ENCODE measurements around the gene SORCS1.

Gene SORCS1

DNA sequence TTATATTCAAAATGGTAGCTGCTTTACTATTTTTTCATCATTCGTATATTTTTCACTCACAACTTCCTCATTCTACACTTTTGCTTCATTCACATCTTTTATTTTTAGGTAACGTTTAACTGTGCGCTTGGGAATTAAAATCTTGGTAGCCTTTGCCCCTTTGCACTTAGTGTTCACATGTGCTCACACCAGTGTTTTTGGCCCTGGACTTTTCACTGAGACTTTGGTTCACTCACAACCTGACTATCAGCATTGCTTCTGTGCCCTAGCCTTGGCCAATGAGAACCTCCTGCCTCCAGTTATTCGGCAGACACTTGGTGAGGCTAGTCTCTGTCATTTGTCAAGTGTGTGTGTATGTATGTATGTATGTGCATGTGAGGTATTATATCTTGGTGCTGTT, 596.9 kb downstream of the SORCS1 start:
- DNase-seq, result no peak

DNA sequence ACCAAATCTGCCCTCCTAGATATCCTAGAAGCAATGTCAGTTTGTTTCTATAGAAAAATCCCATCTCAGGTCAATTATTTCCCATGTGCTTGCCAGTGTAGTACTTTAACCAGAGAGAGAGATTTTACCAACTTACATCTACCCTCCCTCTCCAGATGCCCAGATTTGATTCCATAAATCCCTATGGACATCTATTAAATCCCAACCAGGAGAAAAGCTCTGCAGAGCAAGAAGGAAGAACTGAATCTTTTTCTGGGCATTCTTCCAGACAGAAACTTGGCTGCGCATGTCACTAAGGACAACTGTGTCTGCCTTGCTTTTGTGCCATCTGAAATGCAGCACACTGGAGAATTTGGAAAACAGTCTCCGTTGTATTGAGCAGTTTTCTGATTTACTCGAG, 597.6 kb downstream of the SORCS1 start:
- DNase-seq, result no peak

DNA sequence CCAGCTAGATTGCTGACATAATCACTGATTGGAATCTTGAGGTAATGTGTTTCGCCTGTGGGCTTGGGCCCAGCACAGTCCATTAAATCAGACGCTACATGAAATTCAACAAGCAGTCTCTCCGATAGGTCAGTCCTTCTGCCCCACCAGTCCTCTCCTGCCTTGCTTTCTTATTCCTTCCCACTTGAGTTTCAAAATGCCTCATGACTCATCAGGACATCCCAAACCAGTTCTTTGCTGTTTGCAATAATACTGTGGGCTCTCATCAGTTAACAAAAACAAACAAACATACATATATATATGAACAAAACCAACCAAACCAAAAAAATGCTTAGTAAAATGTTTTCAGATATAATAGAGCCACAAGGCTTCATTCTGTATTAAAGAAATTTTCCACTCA, 599.0 kb downstream of the SORCS1 start:
- no peak for DNase-seq

DNA sequence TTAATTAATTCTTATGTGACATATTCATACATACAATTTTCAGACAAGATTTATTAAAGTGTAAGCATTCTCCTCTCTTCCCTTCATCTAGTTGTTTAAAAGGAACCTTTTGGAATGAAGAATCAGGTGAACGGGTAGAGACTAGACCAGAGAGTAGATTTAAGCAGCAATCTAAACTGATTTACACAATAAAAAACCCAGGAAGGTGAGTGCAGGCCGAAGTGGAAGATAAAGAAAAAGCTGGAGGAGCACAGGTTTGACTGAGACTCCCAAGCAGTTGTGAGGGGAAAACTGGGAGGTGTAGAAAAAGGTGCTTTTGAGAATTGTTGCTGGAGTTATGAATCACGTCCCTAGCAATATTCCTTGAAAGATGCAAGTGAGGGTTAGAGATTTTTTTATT, 601.1 kb downstream of the SORCS1 start:
- DNase-seq, result no peak

DNA sequence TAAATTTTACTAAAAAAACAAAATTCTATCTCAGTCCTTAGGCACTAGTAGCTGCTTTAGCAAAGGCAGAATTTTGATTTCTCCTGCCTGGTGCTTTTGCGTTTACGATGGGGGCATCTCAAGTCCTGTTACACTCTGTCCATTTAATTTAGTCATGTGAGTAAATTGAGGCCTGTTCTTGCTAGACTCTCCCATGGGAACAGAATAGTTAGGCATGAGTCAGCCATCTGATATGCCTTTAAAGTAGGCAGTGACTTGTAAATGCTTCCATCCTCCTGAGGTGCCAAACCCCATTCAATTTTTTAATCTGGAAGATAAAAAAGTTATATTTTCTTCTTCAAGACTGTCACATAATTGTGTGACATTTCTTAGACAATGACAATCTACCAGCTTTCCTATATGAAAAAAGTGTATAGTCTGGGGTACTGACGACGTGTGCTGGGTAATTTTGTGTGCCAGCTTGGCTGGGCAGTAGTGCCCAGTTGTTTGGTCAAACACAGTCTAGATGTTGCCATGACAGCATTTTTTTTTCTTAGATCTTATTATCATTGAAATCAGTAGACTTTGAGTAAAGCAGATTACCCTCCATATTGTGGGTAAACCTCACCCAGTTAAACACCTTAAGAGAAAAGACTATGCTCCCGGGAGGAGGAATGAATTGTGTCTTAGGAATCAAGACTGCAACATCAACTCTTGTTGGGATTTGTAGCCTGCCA, 603.4 kb downstream of the SORCS1 start:
- DNase-seq, result no peak

DNA sequence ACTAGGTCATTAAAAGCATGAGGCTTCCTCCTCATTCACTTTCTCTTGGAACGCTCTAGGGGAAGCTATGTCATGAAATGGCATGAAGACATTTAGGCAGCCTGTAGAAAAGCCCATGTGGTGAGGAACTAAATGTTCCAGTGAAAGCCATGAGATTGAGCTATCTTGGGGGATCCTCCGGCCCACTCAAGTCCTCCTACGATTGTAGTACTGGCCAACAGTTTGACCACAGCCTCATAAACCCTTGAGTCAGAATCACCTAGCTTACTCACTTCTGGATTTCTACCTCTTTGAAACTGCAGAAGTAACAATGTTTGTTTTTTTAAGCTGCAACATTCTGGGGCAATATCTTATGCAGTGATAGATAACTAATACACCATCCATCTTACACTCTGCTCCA, 605.1 kb downstream of the SORCS1 start:
- no peak for DNase-seq

DNA sequence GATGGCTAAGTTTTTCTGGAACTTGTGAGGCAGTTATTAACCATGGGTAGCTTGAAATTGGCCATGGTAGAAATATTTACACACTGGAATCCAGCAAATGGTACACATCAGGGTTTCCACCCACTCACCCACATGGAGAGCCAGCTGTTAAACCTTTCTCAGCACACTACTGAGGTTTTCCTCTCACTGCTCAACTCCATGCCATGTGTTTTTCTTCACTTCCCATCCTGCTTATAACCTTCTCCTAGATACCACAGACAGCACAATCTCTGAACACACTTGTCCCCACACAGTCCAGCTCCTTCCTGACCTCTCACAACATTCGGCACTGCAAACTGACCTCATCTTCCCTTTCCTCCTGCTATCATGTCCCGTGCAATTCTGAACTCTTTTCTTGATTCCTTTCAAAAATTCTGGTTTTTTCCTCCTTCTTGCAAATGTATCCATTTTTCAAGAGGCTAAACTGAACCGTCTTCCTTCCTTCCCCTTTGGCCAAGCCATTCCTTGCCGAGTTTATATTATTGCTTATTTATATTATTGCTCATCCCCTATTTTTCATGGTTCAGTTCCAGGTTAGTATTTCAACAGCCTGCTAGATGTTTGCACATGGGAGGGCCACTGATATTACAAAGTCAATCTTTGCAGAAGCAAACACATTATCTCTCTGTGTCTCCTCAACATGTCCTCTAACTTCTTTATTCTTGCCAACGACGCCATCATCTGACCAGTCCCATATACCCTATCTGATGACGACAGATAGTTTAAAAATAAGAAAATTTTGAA, 606.4 kb downstream of the SORCS1 start:
- no peak for DNase-seq

DNA sequence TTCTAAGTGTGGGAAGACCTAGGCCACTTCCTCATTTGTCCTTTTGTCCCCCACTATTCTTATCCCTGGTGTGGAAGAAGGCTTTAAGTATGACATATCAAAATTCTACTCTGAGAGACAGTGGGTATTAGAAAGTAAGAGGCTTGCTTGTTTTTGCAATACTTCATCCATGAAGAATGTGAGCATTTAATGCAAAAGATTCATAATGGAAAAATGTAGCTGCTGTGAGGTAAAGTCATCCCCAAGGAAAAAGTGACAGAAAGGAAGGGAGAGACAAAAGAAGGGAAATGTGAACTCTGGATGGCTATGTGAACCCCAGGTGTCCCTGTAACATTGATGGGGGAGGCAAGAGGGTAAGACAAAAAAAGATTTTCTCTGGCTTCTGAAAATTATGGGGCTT, 607.5 kb downstream of the SORCS1 start:
- DNase-seq, result no peak

DNA sequence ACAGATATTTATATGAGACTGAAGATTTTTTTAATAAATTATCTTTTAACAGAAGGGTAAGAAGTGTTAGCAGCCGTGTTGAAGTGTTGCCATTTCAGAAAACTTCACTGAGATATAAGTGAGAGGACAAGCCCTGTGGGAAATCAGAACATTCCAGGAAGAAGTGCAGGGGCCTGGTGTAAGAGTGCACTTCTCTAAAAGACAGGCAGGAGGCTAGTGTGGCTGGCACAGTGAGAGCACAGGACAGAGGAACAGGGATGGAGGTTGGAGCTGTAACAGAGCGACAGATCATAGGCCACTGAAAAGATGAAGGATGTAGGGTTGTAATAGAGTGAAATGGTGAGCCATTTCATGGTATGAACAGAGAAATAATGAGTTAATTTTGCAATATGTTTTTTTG, 608.9 kb downstream of the SORCS1 start:
- DNase-seq, result no peak

DNA sequence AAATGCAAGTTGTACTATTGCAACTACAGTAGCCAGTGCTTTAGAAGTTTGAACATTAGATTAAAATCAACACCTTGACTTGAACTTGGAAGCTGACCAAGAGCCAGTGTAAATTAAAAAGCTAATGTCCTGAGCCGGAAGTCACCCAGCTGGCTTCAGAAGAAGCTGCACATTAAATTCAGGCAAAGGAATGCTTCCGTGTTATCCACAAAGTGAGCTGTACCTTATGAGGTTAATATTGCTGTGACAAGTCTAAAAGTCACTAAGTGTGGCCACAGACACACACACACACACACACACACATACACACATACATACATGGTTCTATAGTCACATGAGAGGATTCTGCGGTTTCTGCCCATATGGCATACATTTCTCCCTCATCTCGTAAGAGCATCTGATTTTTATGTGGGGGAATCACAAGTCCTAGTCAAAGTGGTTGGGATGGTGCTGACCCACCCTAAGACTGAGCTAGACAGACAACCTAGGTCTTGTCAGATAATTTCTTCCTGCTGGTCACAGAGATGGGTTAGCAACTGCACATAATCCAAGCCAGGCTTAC, 612.9 kb downstream of the SORCS1 start:
- DNase-seq, result no peak

DNA sequence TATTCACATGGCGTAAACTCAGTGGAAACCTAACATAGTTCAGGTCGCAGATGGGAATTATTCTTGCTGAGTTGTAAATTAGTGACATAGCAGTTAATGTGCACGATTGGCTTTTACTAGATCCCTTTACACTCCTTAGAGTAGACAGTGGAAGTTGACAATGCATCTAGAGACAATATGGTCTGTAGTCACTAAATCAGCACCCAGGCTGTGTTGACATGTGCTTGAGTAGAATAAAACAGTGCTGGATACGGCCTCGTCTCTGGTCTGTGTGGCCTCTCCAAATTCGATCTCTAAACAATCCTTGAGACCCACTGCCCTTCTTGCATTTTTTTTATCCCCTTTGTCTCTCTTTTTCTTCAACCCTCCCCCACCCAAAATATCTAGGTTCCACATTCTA, 615.7 kb downstream of the SORCS1 start:
- DNase-seq, result no peak

DNA sequence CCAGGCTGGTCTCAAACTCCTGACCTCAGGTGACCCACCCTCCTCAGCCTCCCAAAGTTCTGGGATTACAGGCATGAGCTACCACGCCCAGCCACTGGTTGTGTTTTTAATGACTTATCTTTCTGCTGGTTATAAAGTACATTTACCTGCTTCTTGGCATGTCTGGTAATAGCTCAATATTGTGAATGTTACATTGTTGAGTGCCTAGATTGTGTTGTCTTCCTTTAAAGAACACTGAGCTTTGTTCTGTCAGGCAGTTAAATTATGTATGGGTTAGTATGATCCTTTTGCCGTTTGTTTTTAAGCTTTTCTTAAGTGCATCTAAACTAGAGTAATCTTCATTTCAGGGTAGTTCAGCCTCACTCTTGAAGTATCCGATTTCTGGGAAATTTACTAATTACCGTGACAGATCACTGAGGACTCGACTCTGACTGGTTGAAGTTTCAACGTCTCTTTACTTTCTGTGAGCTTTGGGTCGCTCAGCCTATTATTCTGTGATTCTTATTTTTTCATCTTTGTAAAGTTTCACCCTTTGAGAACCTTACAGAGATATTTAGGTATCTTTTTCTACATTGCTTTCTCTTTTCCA, 617.4 kb downstream of the SORCS1 start:
- DNase-seq, result no peak

DNA sequence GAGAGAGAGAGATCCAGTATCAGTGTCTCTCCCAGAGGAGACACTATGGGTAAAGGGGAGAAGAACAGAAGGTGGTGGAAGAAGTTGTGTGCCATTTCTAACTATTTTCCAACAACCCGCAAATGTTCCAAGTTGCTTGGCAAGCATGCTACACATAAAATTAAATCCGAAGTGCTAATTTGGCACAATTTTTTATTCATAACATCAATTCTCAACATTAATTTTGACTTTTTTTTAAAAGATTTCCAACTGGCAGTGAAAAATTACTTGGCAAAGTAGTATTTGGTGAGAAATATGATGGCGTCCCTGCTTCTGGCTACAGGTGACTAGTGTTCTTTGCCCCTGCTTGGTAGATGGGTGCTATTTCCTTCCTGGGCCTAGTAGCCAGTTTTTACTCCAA, 622.0 kb downstream of the SORCS1 start:
- DNase-seq, result no peak

DNA sequence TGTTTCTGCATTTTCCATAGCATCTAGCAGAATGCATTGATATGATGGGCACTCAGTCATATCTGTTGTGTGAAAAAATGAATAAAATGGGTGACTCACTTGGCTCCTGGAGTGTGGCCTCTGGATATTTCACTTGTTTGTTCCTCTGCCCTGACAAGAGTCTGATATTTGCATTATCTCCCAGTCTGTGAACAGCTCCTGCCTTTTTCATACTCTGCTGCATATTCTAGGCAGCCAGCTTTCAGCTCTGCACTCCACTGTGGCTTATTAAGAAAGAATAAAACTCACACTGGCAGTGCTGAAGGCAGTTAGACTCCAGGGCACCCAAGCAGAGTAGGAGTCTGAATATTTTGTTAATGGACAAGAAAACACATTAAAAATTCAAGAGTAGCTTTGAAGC, 623.9 kb downstream of the SORCS1 start:
- no peak for DNase-seq

DNA sequence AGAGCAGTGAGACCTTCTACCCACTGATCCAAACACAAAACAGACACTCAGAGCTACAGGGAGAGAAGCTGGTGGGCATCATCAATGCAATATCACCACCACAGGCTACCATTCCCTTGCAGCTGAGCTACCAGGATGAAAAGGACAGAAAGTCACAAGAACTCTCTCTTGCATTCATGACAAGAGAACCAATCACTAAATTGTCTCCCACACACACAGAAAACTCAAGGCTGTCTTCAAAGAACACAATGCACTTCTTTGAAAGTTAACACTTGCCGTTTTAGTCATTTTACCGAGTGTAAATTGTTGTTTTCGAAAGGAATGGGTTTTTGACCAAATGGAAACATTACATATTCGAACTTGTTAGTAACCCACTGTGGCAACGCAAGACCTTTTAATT, 626.6 kb downstream of the SORCS1 start:
- no peak for DNase-seq

DNA sequence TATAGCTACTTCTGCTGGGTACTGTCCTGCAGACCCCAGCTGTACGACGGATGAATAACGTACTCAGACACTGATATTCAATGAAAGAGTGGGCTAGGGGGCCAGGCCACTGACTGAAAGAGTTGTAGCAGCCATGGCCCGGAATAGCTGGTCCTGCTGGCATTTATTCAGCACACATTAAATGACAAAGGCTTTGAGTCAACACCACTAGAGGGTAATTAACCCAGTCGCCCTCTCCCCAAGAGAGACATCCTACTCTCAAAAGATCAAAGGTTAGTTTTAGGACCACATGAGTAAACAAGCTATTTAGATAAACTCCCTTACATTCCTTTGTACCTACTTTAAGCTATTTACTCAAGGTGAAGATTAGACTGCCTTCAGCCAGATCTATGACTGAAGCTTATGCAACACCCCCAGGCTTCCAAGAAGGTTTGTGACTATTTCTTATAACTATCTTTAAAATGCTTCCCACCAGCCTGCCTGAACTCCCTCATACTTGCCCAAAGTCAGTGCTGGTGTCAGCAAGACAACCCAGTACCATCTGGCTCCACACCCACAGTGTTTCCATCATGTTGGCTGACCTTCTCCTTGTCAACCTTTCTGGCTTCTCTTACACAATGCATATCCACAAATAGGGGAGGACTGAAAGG, 629.1 kb downstream of the SORCS1 start:
- no peak for DNase-seq

DNA sequence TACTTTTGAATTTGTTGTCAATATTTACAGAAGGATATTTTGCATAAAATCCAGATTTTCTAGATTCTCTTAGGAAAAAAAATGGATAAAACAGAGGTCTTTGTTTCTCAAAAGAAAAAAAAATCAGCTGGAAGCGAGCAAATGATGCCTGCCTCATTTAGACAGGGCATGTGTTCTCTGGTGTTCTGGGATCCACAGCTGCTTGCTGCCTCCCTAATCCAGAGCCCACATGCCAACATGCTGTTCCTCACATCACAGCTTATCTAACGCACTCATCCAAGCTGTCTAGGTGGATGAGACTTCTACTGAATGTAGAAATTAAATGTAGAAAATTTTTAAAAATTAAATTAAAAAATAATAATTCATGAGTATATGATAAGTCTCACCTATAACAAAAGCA, 630.1 kb downstream of the SORCS1 start:
- no peak for DNase-seq

DNA sequence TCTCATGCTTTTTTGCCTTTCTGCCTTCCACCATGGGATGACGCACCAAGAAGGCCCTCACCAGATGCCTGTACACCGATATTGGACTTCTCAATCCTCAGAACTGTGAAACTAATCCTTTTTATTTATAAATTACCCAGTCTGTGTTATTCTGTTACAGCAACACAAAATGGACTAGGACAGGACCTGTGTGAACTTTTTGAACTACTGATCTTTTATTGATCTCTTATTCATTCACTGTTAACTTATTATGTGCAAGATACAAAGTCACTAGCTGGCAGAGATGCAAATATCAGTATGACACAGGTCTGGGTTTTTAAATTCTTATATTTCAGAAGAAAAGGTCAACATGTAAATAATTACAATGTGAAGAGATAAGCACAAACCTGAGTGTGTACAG, 635.8 kb downstream of the SORCS1 start:
- DNase-seq, result no peak

DNA sequence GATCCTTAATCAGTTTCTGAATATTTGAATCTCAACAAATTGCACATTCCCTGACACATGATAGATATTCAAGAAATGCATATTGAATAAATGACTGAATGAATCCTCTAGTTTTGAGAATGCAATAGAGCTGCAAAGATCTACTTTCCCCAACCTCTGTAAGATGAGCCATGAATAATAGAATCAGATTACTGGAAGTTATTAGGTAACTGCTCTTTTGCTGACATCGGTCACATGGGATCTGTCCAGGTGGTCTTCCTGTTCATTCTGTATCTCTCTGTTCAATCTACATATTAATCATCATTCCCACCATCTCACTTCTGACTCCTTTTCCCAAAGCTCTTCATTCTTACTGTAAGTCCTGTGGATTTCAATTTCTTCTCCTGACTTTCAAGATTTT, 638.7 kb downstream of the SORCS1 start:
- no peak for DNase-seq

Measured in activated CD4-positive, alpha-beta T cell treated with anti-CD3 and anti-CD28 coated beads, Interleukin-2, amount 50 U/mL, for 48 hours (primary cell).